Hindlimb muscle (tissue), 1 donor: ENCODE measurements around the gene ATP5F1E. TPM values are rescaled to one million over a fixed set of nuclear protein-coding genes. Genes with fewer than 3 reads are reported as not detected.

Source experiments
- DNase-seq: peaks from one replicate; pipeline ENCODE4 v3.0.0-alpha.2; 2013
- polyA plus RNA-seq: library from polyadenylated mRNA; unstranded; fragments of 120-200 nt; gene quantifications from one replicate; pipeline ENCODE4 v1.2.1, GENCODE V29; 2013; ENCODE audit not compliant: insufficient read length

ATP5F1E gene
- polyA plus RNA-seq, 1 donor, result 140 TPM

- DNase-seq, result no peak
Measured at GRCh38 chr20:59005523-59006166, 26.5 kb downstream of the ATP5F1E start.

- DNase-seq, result peak; percentile 34
Measured at GRCh38 chr20:59004763-59005522, 27.2 kb downstream of the ATP5F1E start.

GRCh38 chr20:59004493-59004762 is 27.7 kb downstream of the ATP5F1E start:
- no peak for DNase-seq

- DNase-seq, result no peak
Measured at GRCh38 chr20:59003836-59004492, 28.2 kb downstream of the ATP5F1E start.

- no peak for DNase-seq
Measured at GRCh38 chr20:59002874-59003399, 29.2 kb downstream of the ATP5F1E start.

- DNase-seq, result no peak
Measured at GRCh38 chr20:59002388-59002787, 29.7 kb downstream of the ATP5F1E start.

GRCh38 chr20:59001449-59002171 is 30.5 kb downstream of the ATP5F1E start:
- no peak for DNase-seq

- DNase-seq, result no peak
Measured at GRCh38 chr20:59001068-59001448, 31.1 kb downstream of the ATP5F1E start.

GRCh38 chr20:59000326-59000725 is 31.8 kb downstream of the ATP5F1E start:
- no peak for DNase-seq

- no peak for DNase-seq
Measured at GRCh38 chr20:58998656-58999055, 33.5 kb downstream of the ATP5F1E start.

- no peak for DNase-seq
Measured at GRCh38 chr20:58997141-58997770, 34.9 kb downstream of the ATP5F1E start.

- DNase-seq, result no peak
Measured at GRCh38 chr20:58996226-58996611, 35.9 kb downstream of the ATP5F1E start.

- DNase-seq, result no peak
Measured at GRCh38 chr20:58995461-58996225, 36.5 kb downstream of the ATP5F1E start.

- DNase-seq, result no peak
Measured at GRCh38 chr20:58994390-58995159, 37.6 kb downstream of the ATP5F1E start.

- DNase-seq, result no peak
Measured at GRCh38 chr20:58993332-58994248, 38.5 kb downstream of the ATP5F1E start.

GRCh38 chr20:58992911-58993310 is 39.2 kb downstream of the ATP5F1E start:
- no peak for DNase-seq

GRCh38 chr20:58991715-58992114 is 40.4 kb downstream of the ATP5F1E start:
- DNase-seq, result no peak

- no peak for DNase-seq
Measured at GRCh38 chr20:58990651-58991445, 41.3 kb downstream of the ATP5F1E start.

GRCh38 chr20:58989196-58989595 is 42.9 kb downstream of the ATP5F1E start:
- DNase-seq, result no peak
